GM12878 (cell line): ENCODE measurements around the gene MKX.

Source experiments
- CREB1 ChIP-seq: IDR thresholded peaks from 2 replicates; pipeline ENCODE4 v1.6.1; 2012; ENCODE audit warnings: low read depth, mild to moderate bottlenecking, inconsistent platforms
- FOXK2 ChIP-seq: fragments of 450-650 bp; IDR thresholded peaks from 2 replicates; pipeline ENCODE4 v1.6.1; 2017; ENCODE audit warnings: mild to moderate bottlenecking, moderate library complexity
- GATAD2B ChIP-seq: fragments of 450-650 bp; conservative IDR thresholded peaks from 2 replicates; pipeline ENCODE4 v1.6.1; 2017; ENCODE audit warnings: low read depth, mild to moderate bottlenecking, moderate library complexity
- KDM1A ChIP-seq: fragments of 200-600 bp; sonication (generic); IDR thresholded peaks from 2 replicates; pipeline ENCODE4 v1.6.1; 2016; ENCODE audit warnings: borderline replicate concordance
- MEF2A ChIP-seq: IDR thresholded peaks from 2 replicates; pipeline ENCODE4 v1.6.1; 2011; ENCODE audit warnings: low read depth, mild to moderate bottlenecking, low read length, moderate library complexity; ENCODE audit not compliant: insufficient read depth
- POLR2A ChIP-seq: IDR thresholded peaks from 2 replicates; pipeline ENCODE4 v1.6.1; 2011; ENCODE audit warnings: low read depth, mild to moderate bottlenecking, low read length
- RAD51 ChIP-seq: fragments of 450-650 bp; IDR thresholded peaks from 2 replicates; pipeline ENCODE4 v1.6.1; 2016; ENCODE audit warnings: moderate library complexity, mild to moderate bottlenecking, inconsistent platforms
- RCOR1 ChIP-seq: conservative IDR thresholded peaks from 2 replicates; pipeline ENCODE4 v1.6.1; 2012; ENCODE audit warnings: low read depth, low read length, improper control_type of control experiment
- TF ChIP-seq, protein P1 (sequence below): fragments of 450-650 bp; IDR thresholded peaks from 2 replicates; pipeline ENCODE4 v1.6.1; 2017; ENCODE audit warnings: mild to moderate bottlenecking
- TF ChIP-seq, protein P2 (sequence below): IDR thresholded peaks from 2 replicates; pipeline ENCODE4 v1.6.1; 2012; ENCODE audit warnings: low read length, inconsistent platforms

DNA sequence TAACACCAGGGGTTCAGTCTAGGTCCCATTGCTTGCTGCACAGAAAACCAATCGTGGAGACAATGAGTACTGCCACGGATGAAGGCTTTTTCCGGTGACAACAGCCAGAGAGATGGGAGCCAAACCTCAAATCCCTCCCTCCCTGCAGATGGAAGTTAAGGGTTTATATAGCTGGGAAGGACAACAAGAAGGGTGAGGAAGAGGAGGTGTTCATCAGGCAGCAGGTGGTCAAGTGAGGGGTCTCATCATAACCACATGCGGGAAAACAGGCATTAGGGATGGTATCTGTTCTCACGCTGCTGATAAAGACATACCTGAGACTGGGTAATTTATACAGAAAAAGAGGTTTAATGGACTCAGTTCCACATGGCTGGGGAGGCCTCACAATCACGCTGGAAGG, 91.3 kb downstream of the MKX start:
- TF ChIP-seq GATAD2B, result no peak
- TF ChIP-seq, protein P1, sequence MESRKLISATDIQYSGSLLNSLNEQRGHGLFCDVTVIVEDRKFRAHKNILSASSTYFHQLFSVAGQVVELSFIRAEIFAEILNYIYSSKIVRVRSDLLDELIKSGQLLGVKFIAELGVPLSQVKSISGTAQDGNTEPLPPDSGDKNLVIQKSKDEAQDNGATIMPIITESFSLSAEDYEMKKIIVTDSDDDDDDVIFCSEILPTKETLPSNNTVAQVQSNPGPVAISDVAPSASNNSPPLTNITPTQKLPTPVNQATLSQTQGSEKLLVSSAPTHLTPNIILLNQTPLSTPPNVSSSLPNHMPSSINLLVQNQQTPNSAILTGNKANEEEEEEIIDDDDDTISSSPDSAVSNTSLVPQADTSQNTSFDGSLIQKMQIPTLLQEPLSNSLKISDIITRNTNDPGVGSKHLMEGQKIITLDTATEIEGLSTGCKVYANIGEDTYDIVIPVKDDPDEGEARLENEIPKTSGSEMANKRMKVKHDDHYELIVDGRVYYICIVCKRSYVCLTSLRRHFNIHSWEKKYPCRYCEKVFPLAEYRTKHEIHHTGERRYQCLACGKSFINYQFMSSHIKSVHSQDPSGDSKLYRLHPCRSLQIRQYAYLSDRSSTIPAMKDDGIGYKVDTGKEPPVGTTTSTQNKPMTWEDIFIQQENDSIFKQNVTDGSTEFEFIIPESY, result no peak
- TF ChIP-seq, protein P2, sequence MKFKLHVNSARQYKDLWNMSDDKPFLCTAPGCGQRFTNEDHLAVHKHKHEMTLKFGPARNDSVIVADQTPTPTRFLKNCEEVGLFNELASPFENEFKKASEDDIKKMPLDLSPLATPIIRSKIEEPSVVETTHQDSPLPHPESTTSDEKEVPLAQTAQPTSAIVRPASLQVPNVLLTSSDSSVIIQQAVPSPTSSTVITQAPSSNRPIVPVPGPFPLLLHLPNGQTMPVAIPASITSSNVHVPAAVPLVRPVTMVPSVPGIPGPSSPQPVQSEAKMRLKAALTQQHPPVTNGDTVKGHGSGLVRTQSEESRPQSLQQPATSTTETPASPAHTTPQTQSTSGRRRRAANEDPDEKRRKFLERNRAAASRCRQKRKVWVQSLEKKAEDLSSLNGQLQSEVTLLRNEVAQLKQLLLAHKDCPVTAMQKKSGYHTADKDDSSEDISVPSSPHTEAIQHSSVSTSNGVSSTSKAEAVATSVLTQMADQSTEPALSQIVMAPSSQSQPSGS, result no peak
- no peak for TF ChIP-seq RAD51
- TF ChIP-seq FOXK2, result no peak
- no peak for TF ChIP-seq KDM1A
- no peak for TF ChIP-seq CREB1
- no peak for TF ChIP-seq RCOR1
- TF ChIP-seq MEF2A, result no peak
- TF ChIP-seq POLR2A, result no peak
